ENCODE data around the gene NUP205.

Gene NUP205

GRCh38 chr7:135648235-135648634 lies 90.5 kb downstream of the NUP205 start:
- no peak overlapping the region for H3K27ac ChIP-seq (ENCODE audit: insufficient read depth, low read depth, low read length, poor library complexity, severe bottlenecking)
- H3K4me3 ChIP-seq (ENCODE audit: insufficient read depth, low read depth, low read length) = no peak overlapping the region
- H3K4me1 ChIP-seq (ENCODE audit: control insufficient read depth, insufficient read depth, low read length) = peaks cover 4% of the 10 kb centered on the region
- WGBS, 2 experiments = 95 to 96% methylated on average over 7 of the region's 7 CpGs
- H3K27me3 ChIP-seq (ENCODE audit: control insufficient read depth, insufficient read depth, low read length, poor library complexity, severe bottlenecking) = no peaks in the 10 kb centered on the region
- H3K36me3 ChIP-seq (ENCODE audit: control insufficient read depth, insufficient read depth, low read length) = peaks cover 27% of the 10 kb centered on the region
- no peaks in the 10 kb centered on the region for H3K9me3 ChIP-seq (ENCODE audit: control insufficient read depth, low read length)

- H3K4me3 ChIP-seq (ENCODE audit: insufficient read depth, low read depth, low read length) = no peak overlapping the region
- peak overlapping the region; percentile 36 for H3K27ac ChIP-seq (ENCODE audit: insufficient read depth, low read depth, low read length, poor library complexity, severe bottlenecking)
- H3K9me3 ChIP-seq (ENCODE audit: control insufficient read depth, low read length) = no peaks in the 10 kb centered on the region
- WGBS, 2 experiments = 93 to 96% methylated on average over 15 of the region's 15 CpGs
- H3K36me3 ChIP-seq (ENCODE audit: control insufficient read depth, insufficient read depth, low read length) = peaks cover 13% of the 10 kb centered on the region
- H3K27me3 ChIP-seq (ENCODE audit: control insufficient read depth, insufficient read depth, low read length, poor library complexity, severe bottlenecking) = no peaks in the 10 kb centered on the region
- H3K4me1 ChIP-seq (ENCODE audit: control insufficient read depth, insufficient read depth, low read length) = peaks cover 7% of the 10 kb centered on the region
Measured at GRCh38 chr7:135650831-135651573, 93.3 kb downstream of the NUP205 start.

GRCh38 chr7:135653340-135654080 lies 95.8 kb downstream of the NUP205 start:
- no peaks in the 10 kb centered on the region for H3K9me3 ChIP-seq (ENCODE audit: control insufficient read depth, low read length)
- H3K27me3 ChIP-seq (ENCODE audit: control insufficient read depth, insufficient read depth, low read length, poor library complexity, severe bottlenecking) = no peaks in the 10 kb centered on the region
- H3K27ac ChIP-seq (ENCODE audit: insufficient read depth, low read depth, low read length, poor library complexity, severe bottlenecking) = no peak overlapping the region
- H3K36me3 ChIP-seq (ENCODE audit: control insufficient read depth, insufficient read depth, low read length) = no peaks in the 10 kb centered on the region
- 80 to 82% methylated on average over 12 of the region's 12 CpGs for WGBS, 2 experiments
- peaks cover 7% of the 10 kb centered on the region for H3K4me1 ChIP-seq (ENCODE audit: control insufficient read depth, insufficient read depth, low read length)
- no peak overlapping the region for H3K4me3 ChIP-seq (ENCODE audit: insufficient read depth, low read depth, low read length)

- WGBS, 2 experiments = 96 to 98% methylated on average over 5 of the region's 5 CpGs
- Histone ChIP-seq H3K36me3 (ENCODE audit: control insufficient read depth, insufficient read depth, low read length) (no peaks in the 10 kb centered on the region), H3K4me3 (ENCODE audit: insufficient read depth, low read depth, low read length) (no peak overlapping the region), H3K9me3 (ENCODE audit: control insufficient read depth, low read length) (no peaks in the 10 kb centered on the region), H3K4me1 (ENCODE audit: control insufficient read depth, insufficient read depth, low read length) (peaks cover 4% of the 10 kb centered on the region), H3K27ac (ENCODE audit: insufficient read depth, low read depth, low read length, poor library complexity, severe bottlenecking) (no peak overlapping the region), H3K27me3 (ENCODE audit: control insufficient read depth, insufficient read depth, low read length, poor library complexity, severe bottlenecking) (no peaks in the 10 kb centered on the region)
Measured at GRCh38 chr7:135658564-135658963, 100.8 kb downstream of the NUP205 start.

- no peak overlapping the region for H3K27ac ChIP-seq (ENCODE audit: insufficient read depth, low read depth, low read length, poor library complexity, severe bottlenecking)
- 87% methylated on average over 9 of the region's 9 CpGs for WGBS, 2 experiments
Measured at GRCh38 chr7:135659159-135659846, 101.6 kb downstream of the NUP205 start.

GRCh38 chr7:135661311-135662122 lies 103.8 kb downstream of the NUP205 start:
- peak overlapping the region; percentile 96 for H3K4me3 ChIP-seq (ENCODE audit: insufficient read depth, low read depth, low read length)
- no peak overlapping the region for H3K27ac ChIP-seq (ENCODE audit: insufficient read depth, low read depth, low read length, poor library complexity, severe bottlenecking)
- H3K27me3 ChIP-seq (ENCODE audit: control insufficient read depth, insufficient read depth, low read length, poor library complexity, severe bottlenecking) = no peaks in the 10 kb centered on the region
- peaks cover 10% of the 10 kb centered on the region for H3K4me1 ChIP-seq (ENCODE audit: control insufficient read depth, insufficient read depth, low read length)
- WGBS, 2 experiments = 84 to 86% methylated on average over 14 of the region's 14 CpGs
- H3K36me3 ChIP-seq (ENCODE audit: control insufficient read depth, insufficient read depth, low read length) = no peaks in the 10 kb centered on the region
- no peaks in the 10 kb centered on the region for H3K9me3 ChIP-seq (ENCODE audit: control insufficient read depth, low read length)

More at GRCh38 chr7:135659159-135659846, 101.6 kb downstream of the NUP205 start:
- Histone ChIP-seq H3K36me3 (ENCODE audit: control insufficient read depth, insufficient read depth, low read length) (no peaks in the 10 kb centered on the region), H3K27me3 (ENCODE audit: control insufficient read depth, insufficient read depth, low read length, poor library complexity, severe bottlenecking) (no peaks in the 10 kb centered on the region), H3K4me3 (ENCODE audit: insufficient read depth, low read depth, low read length) (no peak overlapping the region), H3K4me1 (ENCODE audit: control insufficient read depth, insufficient read depth, low read length) (peaks cover 10% of the 10 kb centered on the region), H3K9me3 (ENCODE audit: control insufficient read depth, low read length) (no peaks in the 10 kb centered on the region)

GRCh38 chr7:135662123-135662372 lies 104.3 kb downstream of the NUP205 start:
- H3K27ac ChIP-seq (ENCODE audit: insufficient read depth, low read depth, low read length, poor library complexity, severe bottlenecking) = no peak overlapping the region
- WGBS, 2 experiments = 18 to 19% methylated on average over 17 of the region's 17 CpGs

GRCh38 chr7:135662373-135663114 lies 104.8 kb downstream of the NUP205 start, which contains the start of gene STMP1:
Gene STMP1, plus strand, starts transcription at chr7:135662514.
- Histone ChIP-seq H3K27me3 (ENCODE audit: control insufficient read depth, insufficient read depth, low read length, poor library complexity, severe bottlenecking) (no peaks in the 10 kb centered on the region), H3K9me3 (ENCODE audit: control insufficient read depth, low read length) (no peaks in the 10 kb centered on the region), H3K4me1 (ENCODE audit: control insufficient read depth, insufficient read depth, low read length) (peaks cover 10% of the 10 kb centered on the region), H3K27ac (ENCODE audit: insufficient read depth, low read depth, low read length, poor library complexity, severe bottlenecking) (peak within 1 kb of the TSS; percentile 84), H3K4me3 (ENCODE audit: insufficient read depth, low read depth, low read length) (peak within 1 kb of the TSS; percentile 96), H3K36me3 (ENCODE audit: control insufficient read depth, insufficient read depth, low read length) (no peaks in the 10 kb centered on the region)
- WGBS, 2 experiments = 0% methylated on average over 59 to 60 of the region's 60 CpGs

More at GRCh38 chr7:135662123-135662372, 104.3 kb downstream of the NUP205 start:
- Histone ChIP-seq H3K4me1 (ENCODE audit: control insufficient read depth, insufficient read depth, low read length) (peaks cover 10% of the 10 kb centered on the region), H3K4me3 (ENCODE audit: insufficient read depth, low read depth, low read length) (peak overlapping the region; percentile 96), H3K36me3 (ENCODE audit: control insufficient read depth, insufficient read depth, low read length) (no peaks in the 10 kb centered on the region), H3K9me3 (ENCODE audit: control insufficient read depth, low read length) (no peaks in the 10 kb centered on the region), H3K27me3 (ENCODE audit: control insufficient read depth, insufficient read depth, low read length, poor library complexity, severe bottlenecking) (no peaks in the 10 kb centered on the region)

- Histone ChIP-seq H3K4me3 (ENCODE audit: insufficient read depth, low read depth, low read length) (no peak overlapping the region), H3K27me3 (ENCODE audit: control insufficient read depth, insufficient read depth, low read length, poor library complexity, severe bottlenecking) (no peaks in the 10 kb centered on the region), H3K27ac (ENCODE audit: insufficient read depth, low read depth, low read length, poor library complexity, severe bottlenecking) (no peak overlapping the region), H3K4me1 (ENCODE audit: control insufficient read depth, insufficient read depth, low read length) (peaks cover 10% of the 10 kb centered on the region), H3K36me3 (ENCODE audit: control insufficient read depth, insufficient read depth, low read length) (peaks cover 5% of the 10 kb centered on the region), H3K9me3 (ENCODE audit: control insufficient read depth, low read length) (no peaks in the 10 kb centered on the region)
- WGBS, 2 experiments = 91 to 95% methylated on average over 3 of the region's 3 CpGs
Measured at GRCh38 chr7:135664046-135664589, 106.4 kb downstream of the NUP205 start.

Measured in ectodermal cell (in vitro differentiated cells).